Common myeloid progenitor, CD34-positive (primary cell): ENCODE measurements around the gene ZNF276.

Experiments
- CTCF ChIA-PET: fragments of 350-600 bp; sonication (Branson Sonifier 250); formaldehyde crosslinking; loops from one replicate; lab custom pipeline; 2021; ENCODE audit warnings: antibody characterized with exemption; lab: Charles Lee
- POLR2A ChIA-PET: fragments of 350-600 bp; sonication (Branson Sonifier 250); formaldehyde crosslinking; loops from one replicate; lab custom pipeline; 2021; ENCODE audit warnings: antibody characterized with exemption; lab: Charles Lee
- DNase-seq, 3 donors: peaks; one replicate each; pipeline versions ENCODE4 v3.0.0 to v3.0.0-alpha.2; 2013
- H3K27ac ChIP-seq, 2 experiments: 1 replicate in 1 of 2; 2 replicates in 1 of 2; pipeline ENCODE4 v1.7.0; 2013; ENCODE audit warnings: inconsistent platforms in 2 of 2, low read length in 2 of 2, mild to moderate bottlenecking in 2 of 2, low read depth in 1 of 2, moderate library complexity in 1 of 2; ENCODE audit not compliant: severe bottlenecking in 2 of 2, insufficient read depth in 1 of 2, poor library complexity in 1 of 2
- H3K27me3 ChIP-seq, 5 experiments: replicated peaks in 2 of 5; 1 replicate in 3 of 5; 2 replicates in 2 of 5; pipeline versions ENCODE4 v1.6.1 to v1.7.0; 2013; ENCODE audit warnings: low read length in 4 of 5, mild to moderate bottlenecking in 2 of 5, moderate library complexity in 2 of 5, inconsistent platforms in 1 of 5; ENCODE audit not compliant: insufficient read depth in 5 of 5, control insufficient read depth in 4 of 5
- H3K36me3 ChIP-seq, 4 experiments: 1 replicate in 2 of 4; 2 replicates in 2 of 4; pipeline versions ENCODE4 v1.6.1 to v1.7.0; 2013; ENCODE audit warnings: low read length in 3 of 4, control low read depth in 1 of 4, mild to moderate bottlenecking in 1 of 4; ENCODE audit not compliant: control insufficient read depth in 4 of 4, insufficient read depth in 4 of 4
- H3K4me1 ChIP-seq, 4 experiments: 1 replicate in 3 of 4; 2 replicates in 1 of 4; pipeline versions ENCODE4 v1.6.1 to v1.7.1; 2013; ENCODE audit warnings: low read length in 3 of 4, mild to moderate bottlenecking in 3 of 4, control low read depth in 1 of 4, inconsistent platforms in 1 of 4, moderate library complexity in 1 of 4; ENCODE audit not compliant: control insufficient read depth in 4 of 4, insufficient read depth in 4 of 4; ENCODE audit errors: control extremely low read depth in 1 of 4
- H3K4me3 ChIP-seq, 7 experiments: 1 replicate in 4 of 7; 2 replicates in 3 of 7; pipeline versions ENCODE4 v1.5.1 to v1.7.0; 2013; ENCODE audit warnings: mild to moderate bottlenecking in 7 of 7, low read length in 6 of 7, moderate library complexity in 6 of 7, inconsistent platforms in 2 of 7, low read depth in 2 of 7, control low read depth in 1 of 7; ENCODE audit not compliant: insufficient read depth in 4 of 7, control insufficient read depth in 1 of 7; ENCODE audit errors: extremely low read depth in 1 of 7
- H3K9me3 ChIP-seq, 5 experiments: 1 replicate in 4 of 5; 2 replicates in 1 of 5; pipeline versions ENCODE4 v1.6.1 to v1.7.1; 2013; ENCODE audit warnings: low read length in 4 of 5, mild to moderate bottlenecking in 2 of 5, inconsistent platforms in 1 of 5, low read depth in 1 of 5, moderate library complexity in 1 of 5; ENCODE audit not compliant: control insufficient read depth in 4 of 5, insufficient read depth in 2 of 5; ENCODE audit errors: control extremely low read depth in 1 of 5
- WGBS: methylation state at CpG from one replicate; pipeline ENCODE4 v1.1.5; 2013; ENCODE audit not compliant: insufficient coverage; 5-methylcytosine and 5-hydroxymethylcytosine counted together

ZNF276 gene

GRCh38 chr16:89744813-89745212 lies 23.5 kb downstream of the ZNF276 start:
- no peak for DNase-seq
- WGBS, result 98% methylated on average over 14 of the region's 16 CpGs
- no peak overlapping the region for H3K27ac ChIP-seq
- peaks cover 2 to 86% (median 59%) of the 10 kb centered on the region in 4 experiments for H3K36me3 ChIP-seq
- ChIA-PET POLR2A (no interaction called here), CTCF (interaction anchor here (0.8 kb wide), 1 partner anchor 39 kb away, joined by 3 read pairs; no protein-coding TSS in a partner anchor)
- H3K27me3 ChIP-seq, result no peaks in the 10 kb centered on the region
- peaks cover 0 to 6% (median 2%) of the 10 kb centered on the region in 4 experiments for H3K4me1 ChIP-seq
- no peak overlapping the region for H3K4me3 ChIP-seq
- no peaks in the 10 kb centered on the region for H3K9me3 ChIP-seq

DNA sequence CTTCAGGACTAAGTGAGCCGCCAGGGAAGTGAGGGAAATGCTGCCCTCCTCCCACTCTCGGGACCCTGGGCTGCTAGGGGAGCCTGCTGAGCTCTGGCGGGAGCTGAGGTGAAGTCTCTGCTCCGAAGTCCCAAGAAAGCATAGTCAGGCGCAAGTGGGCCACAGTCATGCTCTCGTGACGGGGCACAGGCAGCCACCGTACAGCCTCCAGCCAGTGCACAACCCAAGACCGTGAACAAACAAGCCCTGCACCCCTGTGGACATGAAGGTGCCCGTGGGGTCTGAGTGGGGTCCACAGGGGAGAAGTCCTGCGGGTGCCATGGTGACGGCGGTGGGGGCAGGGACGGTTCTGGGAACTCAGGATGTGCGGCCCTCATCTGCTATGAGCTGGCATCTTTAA lies 24.7 kb downstream of the ZNF276 start:
- peaks cover 0 to 7% (median 3%) of the 10 kb centered on the region in 4 experiments for H3K4me1 ChIP-seq
- H3K4me3 ChIP-seq, result no peak overlapping the region
- no peak overlapping the region for H3K27ac ChIP-seq
- H3K27me3 ChIP-seq, result no peaks in the 10 kb centered on the region
- ChIA-PET CTCF (interaction anchor here (1.0 to 1.3 kb wide), 2 partner anchors 38 to 58 kb away, joined by 3 to 4 read pairs; no protein-coding TSS in a partner anchor), POLR2A (no interaction called here)
- H3K36me3 ChIP-seq, result peaks cover 2 to 81% (median 52%) of the 10 kb centered on the region in 4 experiments
- no peaks in the 10 kb centered on the region for H3K9me3 ChIP-seq
- WGBS, result 97% methylated on average over 15 of the region's 15 CpGs
- DNase-seq, result no peak

GRCh38 chr16:89748076-89748475 lies 26.7 kb downstream of the ZNF276 start:
- Histone ChIP-seq H3K9me3 (no peaks in the 10 kb centered on the region), H3K4me3 (no peak overlapping the region), H3K27ac (no peak overlapping the region), H3K36me3 (peaks cover 2 to 74% (median 45%) of the 10 kb centered on the region in 4 experiments), H3K4me1 (peaks cover 0 to 7% (median 3%) of the 10 kb centered on the region in 4 experiments), H3K27me3 (no peaks in the 10 kb centered on the region)
- CTCF ChIA-PET, result interaction anchor here (1.4 to 2.7 kb wide), 3 partner anchors 13 to 112 kb away, joined by 4 to 11 read pairs (median 8); no protein-coding TSS in a partner anchor
- WGBS, result 99% methylated on average over 9 of the region's 9 CpGs
- POLR2A ChIA-PET, result no interaction called here
- DNase-seq, result no peak

DNA sequence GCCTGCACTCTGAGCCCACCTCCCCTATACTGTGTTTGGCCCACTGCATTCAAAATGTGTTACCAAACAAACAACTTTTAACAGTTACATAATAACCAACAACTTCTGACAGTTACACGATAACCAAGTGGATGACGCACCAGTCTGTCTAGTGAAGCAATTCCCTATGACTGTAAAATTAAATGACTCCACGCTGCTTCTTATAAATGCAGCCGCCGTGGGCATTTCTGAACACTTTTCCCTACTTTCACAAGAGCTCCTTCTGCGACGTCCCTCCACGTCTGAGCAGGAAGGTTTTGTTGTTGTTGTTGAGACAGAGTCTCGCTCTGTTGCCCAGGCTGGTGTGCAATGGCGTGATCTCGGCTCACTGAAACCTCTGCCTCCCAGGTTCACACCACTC lies 27.6 kb downstream of the ZNF276 start:
- no peak for DNase-seq
- CTCF ChIA-PET, result interaction anchor here (0.7 to 2.7 kb wide), 7 partner anchors 12 to 112 kb away, joined by 3 to 11 read pairs (median 4); no protein-coding TSS in a partner anchor
- Histone ChIP-seq H3K4me1 (peaks cover 0 to 7% (median 3%) of the 10 kb centered on the region in 4 experiments), H3K4me3 (no peak overlapping the region), H3K27ac (no peak overlapping the region), H3K27me3 (no peaks in the 10 kb centered on the region), H3K9me3 (no peaks in the 10 kb centered on the region), H3K36me3 (peaks cover 2 to 68% (median 45%) of the 10 kb centered on the region in 4 experiments)
- POLR2A ChIA-PET, result no interaction called here
- 98% methylated on average over 6 of the region's 11 CpGs for WGBS

- Histone ChIP-seq H3K27ac (no peak overlapping the region), H3K9me3 (no peaks in the 10 kb centered on the region), H3K4me1 (peaks cover 0 to 7% (median 3%) of the 10 kb centered on the region in 4 experiments), H3K36me3 (peaks cover 2 to 64% (median 42%) of the 10 kb centered on the region in 4 experiments), H3K4me3 (no peak overlapping the region), H3K27me3 (no peaks in the 10 kb centered on the region)
- peak; percentile 42 to 60 (median 59) for DNase-seq
- ChIA-PET POLR2A (no interaction called here), CTCF (interaction anchor here (0.8 to 2.7 kb wide), 8 partner anchors 10 to 111 kb away, joined by 3 to 11 read pairs (median 4); no protein-coding TSS in a partner anchor)
- WGBS, result 10% methylated on average over 10 of the region's 10 CpGs
These were observed 28.3 kb downstream of the ZNF276 start for GRCh38 chr16:89749637-89750036.

GRCh38 chr16:89759746-89760340 lies 38.5 kb downstream of the ZNF276 start:
- peaks cover 5 to 35% (median 20%) of the 10 kb centered on the region in 4 experiments for H3K4me1 ChIP-seq
- DNase-seq, result no peak
- no peak overlapping the region for H3K27ac ChIP-seq
- no peaks in the 10 kb centered on the region for H3K9me3 ChIP-seq
- POLR2A ChIA-PET, result no interaction called here
- 98% methylated on average over 16 of the region's 26 CpGs for WGBS
- no peak overlapping the region for H3K4me3 ChIP-seq
- CTCF ChIA-PET, result interaction anchor here (1.0 to 3.5 kb wide), 3 partner anchors 10 to 60 kb away, joined by 3 to 15 read pairs (median 4); no protein-coding TSS in a partner anchor
- H3K27me3 ChIP-seq, result no peaks in the 10 kb centered on the region
- H3K36me3 ChIP-seq, result peaks cover 14 to 85% (median 37%) of the 10 kb centered on the region in 4 experiments
